GM12878 (cell line): Measurements from ENCODE around the gene ANKRD33B. TPM values are rescaled to one million over a fixed set of nuclear protein-coding genes. Genes with fewer than 3 reads are reported as not detected.

ENCODE experiments used
- ATAC-seq: fragments of 200-7000 bp; cut with Tn5 transposase; 3 replicates; pipeline ENCODE4 v1.9.1; 2020; ENCODE audit warnings: mild to moderate bottlenecking, moderate library complexity
- BruUV-seq: library from RNA; stranded (reverse); fragments of 400-500 nt; replicated peaks from 2 replicates; lab custom pipeline; 2021; lab: Mats Ljungman, UMichigan
- CTCF ChIA-PET: fragments of 300-600 bp; sonication (Branson Sonifier 250); formaldehyde crosslinking; extraction: SDS; loops from one replicate; lab custom pipeline; 2021; ENCODE audit warnings: inconsistent platforms; lab: Yijun Ruan, JAX
- POLR2A ChIA-PET: fragments of 350-600 bp; formaldehyde crosslinking; extraction: SDS; loops from one replicate; lab custom pipeline; 2021; ENCODE audit warnings: inconsistent platforms; lab: Charles Lee
- RAD21 ChIA-PET: fragments of 300-600 bp; sonication (Branson Sonifier 250); formaldehyde crosslinking; loops from one replicate; lab custom pipeline; 2023; ENCODE audit warnings: antibody characterized with exemption; ENCODE audit not compliant: unreplicated experiment; lab: Charles Lee
- SMC1A ChIA-PET: fragments of 300-600 bp; sonication (Branson Sonifier 250); formaldehyde crosslinking; loops from one replicate; lab custom pipeline; 2023; ENCODE audit not compliant: unreplicated experiment, uncharacterized antibody; lab: Charles Lee
- DNase-seq: peaks from one replicate; pipeline ENCODE4 v3.0.0-alpha.2; 2011; ENCODE audit warnings: low read depth, low spot score
- FAIRE-seq: peaks from 3 replicates; lab custom pipeline; 2011; peaks lifted over from hg19 to GRCh38; lab: Jason Lieb, UNC
- H2AFZ ChIP-seq: 2 replicates; pipeline ENCODE4 v1.6.0; 2011; ENCODE audit warnings: low read depth, low read length, control low read depth; ENCODE audit not compliant: control insufficient read depth
- H3K27ac ChIP-seq: 2 replicates; pipeline ENCODE4 v1.5.1; 2011; ENCODE audit warnings: control low read depth; ENCODE audit not compliant: control insufficient read depth, insufficient read depth
- H3K27me3 ChIP-seq, 2 experiments: replicated peaks in 1 of 2; 2 replicates each; pipeline versions ENCODE4 v1.6.0 to v1.6.1; 2011; ENCODE audit warnings: low read length in 1 of 2; ENCODE audit not compliant: control insufficient read depth in 2 of 2, insufficient read depth in 2 of 2
- H3K36me3 ChIP-seq, 2 experiments: 2 replicates each; pipeline ENCODE4 v1.5.1; 2011; ENCODE audit warnings: low read length in 1 of 2; ENCODE audit not compliant: control insufficient read depth in 2 of 2, insufficient read depth in 2 of 2
- H3K4me1 ChIP-seq: 2 replicates; pipeline ENCODE4 v1.6.1; 2011; ENCODE audit warnings: mild to moderate bottlenecking, low read length, moderate library complexity, mixed read lengths; ENCODE audit not compliant: control insufficient read depth, insufficient read depth
- H3K4me2 ChIP-seq: 2 replicates; pipeline ENCODE4 v1.6.0; 2011; ENCODE audit warnings: control low read depth; ENCODE audit not compliant: control insufficient read depth, insufficient read depth
- H3K4me3 ChIP-seq: fragments of 200-600 bp; sonication (generic); 2 replicates; pipeline ENCODE4 v1.5.1; 2016
- H3K79me2 ChIP-seq: 2 replicates; pipeline ENCODE4 v1.6.0; 2011; ENCODE audit warnings: low read length; ENCODE audit not compliant: control insufficient read depth, insufficient read depth
- H3K9ac ChIP-seq: 2 replicates; pipeline ENCODE4 v1.8.0; 2011; ENCODE audit warnings: low read length, control low read depth, mixed read lengths; ENCODE audit not compliant: control insufficient read depth, insufficient read depth
- H3K9me3 ChIP-seq: replicated peaks from 3 replicates; pipeline ENCODE4 v1.5.1; 2011; ENCODE audit warnings: mild to moderate bottlenecking, low read length; ENCODE audit not compliant: control insufficient read depth, insufficient read depth
- H4K20me1 ChIP-seq: 2 replicates; pipeline ENCODE4 v1.6.0; 2011; ENCODE audit not compliant: control insufficient read depth, insufficient read depth
- BCL11A ChIP-seq: IDR thresholded peaks from 2 replicates; pipeline ENCODE4 v1.6.1; 2011; ENCODE audit warnings: low read depth, low read length
- CBFB ChIP-seq: IDR thresholded peaks from 2 replicates; pipeline ENCODE4 v1.6.1; 2016; ENCODE audit warnings: antibody characterized with exemption, low read depth
- CEBPB ChIP-seq, 2 experiments: fragments of 150-350 bp in 1 of 2; IDR thresholded peaks; 2 replicates each; pipeline ENCODE4 v1.6.1; 2012 to 2014; ENCODE audit warnings: low read depth in 2 of 2, low read length in 2 of 2, borderline replicate concordance in 1 of 2, inconsistent platforms in 1 of 2
- CTCF ChIP-seq, 3 experiments: IDR thresholded peaks in 2 of 3; conservative IDR thresholded peaks in 1 of 3; 2 replicates each; pipeline ENCODE4 v1.5.1; 2011; ENCODE audit warnings: low read depth in 3 of 3, low read length in 3 of 3, mild to moderate bottlenecking in 3 of 3, control low read depth in 2 of 3, moderate library complexity in 2 of 3, inconsistent platforms in 1 of 3, mixed read lengths in 1 of 3; ENCODE audit not compliant: control insufficient read depth in 2 of 3, insufficient read depth in 1 of 3; ENCODE audit errors: extremely low read depth in 1 of 3
- EP300 ChIP-seq, 2 experiments: fragments of 150-350 bp in 1 of 2; IDR thresholded peaks; 2 replicates each; pipeline ENCODE4 v1.6.1; 2011 to 2012; ENCODE audit warnings: low read depth in 2 of 2, low read length in 2 of 2, borderline replicate concordance in 1 of 2, improper control_type of control experiment in 1 of 2, inconsistent platforms in 1 of 2; ENCODE audit not compliant: control insufficient read depth in 1 of 2
- EZH2 ChIP-seq: IDR thresholded peaks from 2 replicates; pipeline ENCODE4 v1.6.1; 2012; ENCODE audit warnings: low read depth, mild to moderate bottlenecking, control low read depth, inconsistent platforms, low read length, borderline replicate concordance; ENCODE audit not compliant: control insufficient read depth
- FOS ChIP-seq: IDR thresholded peaks from 3 replicates; pipeline ENCODE4 v1.6.1; 2011; ENCODE audit warnings: borderline replicate concordance; ENCODE audit not compliant: insufficient read length; ENCODE audit errors: extremely low read depth
- GABPA ChIP-seq: IDR thresholded peaks from 2 replicates; pipeline ENCODE4 v1.6.1; 2014; ENCODE audit warnings: antibody characterized with exemption, low read depth, mild to moderate bottlenecking, inconsistent platforms
- HDAC2 ChIP-seq: fragments of 200-600 bp; sonication (generic); IDR thresholded peaks from 2 replicates; pipeline ENCODE4 v1.6.1; 2017
- JUND ChIP-seq: IDR thresholded peaks from 2 replicates; pipeline ENCODE4 v1.6.1; 2012; ENCODE audit warnings: low read depth, mild to moderate bottlenecking, low read length, improper control_type of control experiment, moderate library complexity
- LARP7 ChIP-seq: fragments of 450-650 bp; IDR thresholded peaks from 2 replicates; pipeline ENCODE4 v1.6.1; 2017; ENCODE audit warnings: mild to moderate bottlenecking
- NFYA ChIP-seq: IDR thresholded peaks from 2 replicates; pipeline ENCODE4 v1.6.1; 2011; ENCODE audit warnings: low read depth, mild to moderate bottlenecking, low read length, improper control_type of control experiment, borderline replicate concordance
- NR2F1 ChIP-seq: fragments of 450-650 bp; conservative IDR thresholded peaks from 2 replicates; pipeline ENCODE4 v1.6.1; 2017; ENCODE audit warnings: mild to moderate bottlenecking
- POLR2AphosphoS2 ChIP-seq: IDR thresholded peaks from 2 replicates; pipeline ENCODE4 v1.6.1; 2011; ENCODE audit warnings: low read depth, mild to moderate bottlenecking, low read length, improper control_type of control experiment, moderate library complexity
- REST ChIP-seq: IDR thresholded peaks from 2 replicates; pipeline ENCODE4 v1.6.1; 2012; ENCODE audit warnings: mild to moderate bottlenecking, low read depth, low read length
- YY1 ChIP-seq: IDR thresholded peaks from 2 replicates; pipeline ENCODE4 v1.6.1; 2011; ENCODE audit warnings: low read depth, mild to moderate bottlenecking, low read length
- ZNF207 ChIP-seq: fragments of 450-650 bp; IDR thresholded peaks from 2 replicates; pipeline ENCODE4 v1.6.1; 2014; ENCODE audit warnings: antibody characterized with exemption, mild to moderate bottlenecking, borderline replicate concordance
- ZSCAN29 ChIP-seq: fragments of 450-650 bp; IDR thresholded peaks from 2 replicates; pipeline ENCODE4 v1.6.1; 2017; ENCODE audit warnings: mild to moderate bottlenecking, moderate library complexity
- WGBS: methylation state at CpG from one replicate; pipeline ENCODE4 v1.1.6; 2016; ENCODE audit warnings: low lambda C conversion rate; ENCODE audit not compliant: insufficient replicate concordance, insufficient coverage; ENCODE audit errors: missing lambda C conversion rate; 5-methylcytosine and 5-hydroxymethylcytosine counted together
- in situ Hi-C: fragments of 300-500 bp; cut with MboI; formaldehyde crosslinking; loops from 9 replicates; pipeline ENCODE4 v1.14.3; 2018; ENCODE audit warnings: mixed read lengths
- intact Hi-C: fragments of 100-400 bp; cut with micrococcal nuclease; formaldehyde crosslinking; loops from one replicate; pipeline ENCODE4 v1.14.2; 2022; ENCODE audit not compliant: unreplicated experiment
- polyA plus RNA-seq, 11 experiments: library from polyadenylated mRNA; depleted of rRNA in 4 of 11; unstranded in 6 of 11; stranded (reverse) in 5 of 11; fragments of >200 nt; fragmentation: Nextera tagmentation in 4 of 11; fragmentation: Illumina TruSeq in 1 of 11; extraction: Ambion mirVana in 4 of 11; extraction: Trizol in 1 of 11; gene quantifications; 1 replicate in 1 of 11; 2 replicates in 10 of 11; pipeline versions ENCODE4 v1.2.1 to v1.2.3, GENCODE V29; 2011 to 2016; ENCODE audit warnings: inconsistent platforms in 2 of 11, missing spikeins in 2 of 11, low read depth in 1 of 11
- total RNA-seq, 4 experiments: library from RNA; depleted of rRNA in 3 of 4; stranded (reverse); fragments of >200 nt in 3 of 4; fragmentation: Illumina TruSeq in 1 of 4; extraction: Trizol in 1 of 4; gene quantifications; 2 replicates each; pipeline versions ENCODE4 v1.2.1 to v1.2.3, GENCODE V29; 2013 to 2021

ANKRD33B gene
- total and polyA plus RNA-seq, 10 of the 15 experiments (the other 5 are each of a cell fraction or from before 2014, with no cell fraction given), result 4.9 to 61.6 (median 15.6) TPM

- DNase-seq, result no peak
- H3K4me1 ChIP-seq, result no peaks in the 10 kb centered on the region
- intact Hi-C loops (no loop called here), in situ Hi-C loops (no loop called here)
- H2AFZ ChIP-seq, result no peak overlapping the region
- H3K27ac ChIP-seq, result no peak overlapping the region
- POLR2A ChIA-PET, result no interaction called here
- TF ChIP-seq NFYA (no peak), REST (no peak), ZNF207 (no peak), CBFB (no peak), FOS (no peak), EZH2 (no peak), JUND (no peak), NR2F1 (no peak), BCL11A (no peak), GABPA (no peak), CTCF (IDR thresholded peaks at IDR 0.05 in 2 of 3, conservative IDR thresholded peaks at IDR 0.05 in 1 of 3; ENCODE audit: control insufficient read depth in 2 of 3, extremely low read depth in 1 of 3, insufficient read depth in 1 of 3, low read depth in 3 of 3, low read length in 3 of 3) (no peak), LARP7 (no peak), EP300 (IDR thresholded peaks at IDR 0.05; ENCODE audit: borderline replicate concordance in 1 of 2, control insufficient read depth in 1 of 2, low read depth in 2 of 2, low read length in 2 of 2) (no peak), YY1 (no peak), CEBPB (IDR thresholded peaks at IDR 0.05; ENCODE audit: borderline replicate concordance in 1 of 2, low read depth in 2 of 2, low read length in 2 of 2) (no peak), ZSCAN29 (no peak), HDAC2 (no peak), POLR2AphosphoS2 (no peak)
- no TSS peak for BruUV-seq
- no peak overlapping the region for H3K4me2 ChIP-seq
- WGBS, result 69% methylated on average over 7 of the region's 7 CpGs
- no peak for FAIRE-seq
- SMC1A ChIA-PET, result interaction anchor here (1.2 kb wide), 1 partner anchor 12 kb away, joined by 3 read pairs; no protein-coding TSS in a partner anchor
- RAD21 ChIA-PET, result interaction anchor here (1.2 kb wide), 1 partner anchor 9 kb away, joined by 3 read pairs; no protein-coding TSS in a partner anchor
- CTCF ChIA-PET, result no interaction called here
- no peaks in the 10 kb centered on the region; the same call in 2 of the 3 replicates for H3K9me3 ChIP-seq
- H4K20me1 ChIP-seq, result no peaks in the 10 kb centered on the region
- H3K27me3 ChIP-seq, result no peaks in the 10 kb centered on the region
- no peak for ATAC-seq
- H3K79me2 ChIP-seq, result no peaks in the 10 kb centered on the region
- H3K9ac ChIP-seq, result no peak overlapping the region
- no peak overlapping the region for H3K4me3 ChIP-seq
- no peaks in the 10 kb centered on the region for H3K36me3 ChIP-seq
Measured at GRCh38 chr5:10672146-10673016, 108.5 kb downstream of the ANKRD33B start.
